K562 (cell line): ENCODE data around the gene CSK. TPM values are rescaled to one million over a fixed set of nuclear protein-coding genes. Genes with fewer than 3 reads are reported as not detected.

Source experiments
- CBX5 ChIP-seq: IDR thresholded peaks from 2 replicates; pipeline ENCODE4 v1.6.1; 2014; ENCODE audit warnings: low read depth, borderline replicate concordance
- EWSR1 ChIP-seq: fragments of 450-650 bp; IDR thresholded peaks from 2 replicates; pipeline ENCODE4 v1.6.1; 2018; ENCODE audit warnings: borderline replicate concordance, mild to moderate bottlenecking, low read depth, moderate library complexity; ENCODE audit not compliant: partially characterized antibody
- KLF16 ChIP-seq: IDR thresholded peaks from 2 replicates; pipeline ENCODE4 v1.6.1; 2016; ENCODE audit warnings: antibody characterized with exemption
- LEF1 ChIP-seq: fragments of 450-650 bp; IDR thresholded peaks from 2 replicates; pipeline ENCODE4 v1.6.1; 2016; ENCODE audit warnings: mild to moderate bottlenecking
- PHB ChIP-seq: fragments of 250-450 bp; sonication (Bioruptor Pico); IDR thresholded peaks from 2 replicates; pipeline ENCODE4 v1.5.0; 2021
- RB1 ChIP-seq: fragments of 450-650 bp; IDR thresholded peaks from 2 replicates; pipeline ENCODE4 v1.6.1; 2017; ENCODE audit warnings: low read depth, mild to moderate bottlenecking
- ZNF766 ChIP-seq: fragments of 200-800 bp; sonication (Bioruptor generic); conservative IDR thresholded peaks from 2 replicates; pipeline ENCODE4 v1.6.1; 2016; ENCODE audit warnings: missing genetic modification characterization, missing compliant biosample characterization
- polyA plus RNA-seq, 8 experiments: library from polyadenylated mRNA; depleted of rRNA in 4 of 8; stranded (reverse) in 5 of 8; unstranded in 3 of 8; fragments of >200 nt; fragmentation: Nextera tagmentation in 2 of 8; fragmentation: Illumina TruSeq in 1 of 8; extraction: Ambion mirVana in 2 of 8; extraction: Trizol in 1 of 8; gene quantifications; 2 replicates each; pipeline versions ENCODE4 v1.2.1 to v1.2.3, GENCODE V29; 2011 to 2014; ENCODE audit warnings: inconsistent platforms in 1 of 8, missing spikeins in 1 of 8
- total RNA-seq, 7 experiments: library from RNA; depleted of rRNA in 6 of 7; stranded (reverse); fragments of >200 nt in 6 of 7; fragmentation: Illumina TruSeq in 2 of 7; extraction: Trizol in 2 of 7; gene quantifications; 2 replicates each; pipeline versions ENCODE4 v1.2.1 to v1.2.3, GENCODE V29; 2011 to 2021; ENCODE audit warnings: low replicate concordance in 1 of 7
- TF ChIP-seq, protein P1 (sequence below): sonication (generic); formaldehyde crosslinking; IDR thresholded peaks from 2 replicates; pipeline ENCODE4 v1.4.0; 2020; ENCODE audit warnings: mild to moderate bottlenecking, missing genetic modification reagents
- TF ChIP-seq, protein P2 (sequence below): sonication (generic); formaldehyde crosslinking; IDR thresholded peaks from 2 replicates; pipeline ENCODE4 v1.8.0; 2023; ENCODE audit warnings: missing genetic modification reagents, mild to moderate bottlenecking, borderline replicate concordance
- TF ChIP-seq, protein P3 (sequence below): sonication (generic); formaldehyde crosslinking; IDR thresholded peaks from 2 replicates; pipeline ENCODE4 v1.8.1; 2023; ENCODE audit warnings: mild to moderate bottlenecking, missing genetic modification reagents

CSK gene
- total and polyA plus RNA-seq, 9 of the 15 experiments (the other 6 are each of a cell fraction or from before 2014, with no cell fraction given): 1.5 to 112 (median 22.5) TPM

DNA sequence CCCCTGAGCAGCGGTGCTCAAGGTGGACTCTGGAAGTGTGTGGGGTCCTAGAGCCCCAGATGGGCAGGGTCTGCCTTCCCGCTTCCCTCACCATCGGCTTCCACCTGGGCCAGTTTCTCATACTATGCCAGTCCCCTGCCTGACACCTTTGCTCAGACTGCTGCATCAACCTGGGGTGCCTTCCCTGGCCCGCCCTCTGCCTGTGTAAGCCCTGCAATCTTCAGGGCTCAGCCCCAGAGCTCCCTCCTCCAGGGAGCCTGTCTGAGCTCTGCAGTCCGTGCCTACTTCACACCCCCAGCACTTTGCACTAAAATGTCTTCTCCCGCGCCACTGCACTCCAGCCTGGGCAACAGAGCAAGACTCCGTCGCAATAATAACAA is 13.1 kb downstream of the CSK start (continued):
- TF ChIP-seq, protein P1, sequence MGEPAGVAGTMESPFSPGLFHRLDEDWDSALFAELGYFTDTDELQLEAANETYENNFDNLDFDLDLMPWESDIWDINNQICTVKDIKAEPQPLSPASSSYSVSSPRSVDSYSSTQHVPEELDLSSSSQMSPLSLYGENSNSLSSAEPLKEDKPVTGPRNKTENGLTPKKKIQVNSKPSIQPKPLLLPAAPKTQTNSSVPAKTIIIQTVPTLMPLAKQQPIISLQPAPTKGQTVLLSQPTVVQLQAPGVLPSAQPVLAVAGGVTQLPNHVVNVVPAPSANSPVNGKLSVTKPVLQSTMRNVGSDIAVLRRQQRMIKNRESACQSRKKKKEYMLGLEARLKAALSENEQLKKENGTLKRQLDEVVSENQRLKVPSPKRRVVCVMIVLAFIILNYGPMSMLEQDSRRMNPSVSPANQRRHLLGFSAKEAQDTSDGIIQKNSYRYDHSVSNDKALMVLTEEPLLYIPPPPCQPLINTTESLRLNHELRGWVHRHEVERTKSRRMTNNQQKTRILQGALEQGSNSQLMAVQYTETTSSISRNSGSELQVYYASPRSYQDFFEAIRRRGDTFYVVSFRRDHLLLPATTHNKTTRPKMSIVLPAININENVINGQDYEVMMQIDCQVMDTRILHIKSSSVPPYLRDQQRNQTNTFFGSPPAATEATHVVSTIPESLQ (CRISPR knock-in tag): no peak
- no peak for TF ChIP-seq KLF16
- no peak for TF ChIP-seq RB1
- no peak for TF ChIP-seq EWSR1
- no peak for TF ChIP-seq LEF1
- TF ChIP-seq ZNF766 (CRISPR knock-in tag): no peak
- TF ChIP-seq PHB (CRISPR knock-in tag): no peak
- TF ChIP-seq, protein P2, sequence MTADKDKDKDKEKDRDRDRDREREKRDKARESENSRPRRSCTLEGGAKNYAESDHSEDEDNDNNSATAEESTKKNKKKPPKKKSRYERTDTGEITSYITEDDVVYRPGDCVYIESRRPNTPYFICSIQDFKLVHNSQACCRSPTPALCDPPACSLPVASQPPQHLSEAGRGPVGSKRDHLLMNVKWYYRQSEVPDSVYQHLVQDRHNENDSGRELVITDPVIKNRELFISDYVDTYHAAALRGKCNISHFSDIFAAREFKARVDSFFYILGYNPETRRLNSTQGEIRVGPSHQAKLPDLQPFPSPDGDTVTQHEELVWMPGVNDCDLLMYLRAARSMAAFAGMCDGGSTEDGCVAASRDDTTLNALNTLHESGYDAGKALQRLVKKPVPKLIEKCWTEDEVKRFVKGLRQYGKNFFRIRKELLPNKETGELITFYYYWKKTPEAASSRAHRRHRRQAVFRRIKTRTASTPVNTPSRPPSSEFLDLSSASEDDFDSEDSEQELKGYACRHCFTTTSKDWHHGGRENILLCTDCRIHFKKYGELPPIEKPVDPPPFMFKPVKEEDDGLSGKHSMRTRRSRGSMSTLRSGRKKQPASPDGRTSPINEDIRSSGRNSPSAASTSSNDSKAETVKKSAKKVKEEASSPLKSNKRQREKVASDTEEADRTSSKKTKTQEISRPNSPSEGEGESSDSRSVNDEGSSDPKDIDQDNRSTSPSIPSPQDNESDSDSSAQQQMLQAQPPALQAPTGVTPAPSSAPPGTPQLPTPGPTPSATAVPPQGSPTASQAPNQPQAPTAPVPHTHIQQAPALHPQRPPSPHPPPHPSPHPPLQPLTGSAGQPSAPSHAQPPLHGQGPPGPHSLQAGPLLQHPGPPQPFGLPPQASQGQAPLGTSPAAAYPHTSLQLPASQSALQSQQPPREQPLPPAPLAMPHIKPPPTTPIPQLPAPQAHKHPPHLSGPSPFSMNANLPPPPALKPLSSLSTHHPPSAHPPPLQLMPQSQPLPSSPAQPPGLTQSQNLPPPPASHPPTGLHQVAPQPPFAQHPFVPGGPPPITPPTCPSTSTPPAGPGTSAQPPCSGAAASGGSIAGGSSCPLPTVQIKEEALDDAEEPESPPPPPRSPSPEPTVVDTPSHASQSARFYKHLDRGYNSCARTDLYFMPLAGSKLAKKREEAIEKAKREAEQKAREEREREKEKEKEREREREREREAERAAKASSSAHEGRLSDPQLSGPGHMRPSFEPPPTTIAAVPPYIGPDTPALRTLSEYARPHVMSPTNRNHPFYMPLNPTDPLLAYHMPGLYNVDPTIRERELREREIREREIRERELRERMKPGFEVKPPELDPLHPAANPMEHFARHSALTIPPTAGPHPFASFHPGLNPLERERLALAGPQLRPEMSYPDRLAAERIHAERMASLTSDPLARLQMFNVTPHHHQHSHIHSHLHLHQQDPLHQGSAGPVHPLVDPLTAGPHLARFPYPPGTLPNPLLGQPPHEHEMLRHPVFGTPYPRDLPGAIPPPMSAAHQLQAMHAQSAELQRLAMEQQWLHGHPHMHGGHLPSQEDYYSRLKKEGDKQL: no peak
- TF ChIP-seq, protein P3, sequence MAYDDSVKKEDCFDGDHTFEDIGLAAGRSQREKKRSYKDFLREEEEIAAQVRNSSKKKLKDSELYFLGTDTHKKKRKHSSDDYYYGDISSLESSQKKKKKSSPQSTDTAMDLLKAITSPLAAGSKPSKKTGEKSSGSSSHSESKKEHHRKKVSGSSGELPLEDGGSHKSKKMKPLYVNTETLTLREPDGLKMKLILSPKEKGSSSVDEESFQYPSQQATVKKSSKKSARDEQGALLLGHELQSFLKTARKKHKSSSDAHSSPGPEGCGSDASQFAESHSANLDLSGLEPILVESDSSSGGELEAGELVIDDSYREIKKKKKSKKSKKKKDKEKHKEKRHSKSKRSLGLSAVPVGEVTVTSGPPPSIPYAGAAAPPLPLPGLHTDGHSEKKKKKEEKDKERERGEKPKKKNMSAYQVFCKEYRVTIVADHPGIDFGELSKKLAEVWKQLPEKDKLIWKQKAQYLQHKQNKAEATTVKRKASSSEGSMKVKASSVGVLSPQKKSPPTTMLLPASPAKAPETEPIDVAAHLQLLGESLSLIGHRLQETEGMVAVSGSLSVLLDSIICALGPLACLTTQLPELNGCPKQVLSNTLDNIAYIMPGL (CRISPR knock-in tag): no peak
- TF ChIP-seq CBX5: no peak
